Astrocyte of the hippocampus (primary cell): ENCODE results near the gene AKR1C4.
"Not testable (repeated sequence)": the region's sequence is repeated elsewhere in the genome, so short reads cannot be mapped to it uniquely, and the experiment has no call there.

Source experiments
- DNase-seq: peaks from one replicate; pipeline ENCODE4 v3.0.0; 2011; ENCODE audit warnings: low read depth, low spot score

AKR1C4 gene

GRCh38 chr10:5206799-5207198, 10.2 kb downstream of the AKR1C4 start:
- DNase-seq, result no peak

- not testable (repeated sequence) for DNase-seq
These were observed 13.1 kb downstream of the AKR1C4 start for GRCh38 chr10:5209776-5210175.

- not testable (repeated sequence) for DNase-seq
These were observed 13.6 kb downstream of the AKR1C4 start for GRCh38 chr10:5210261-5210660.

GRCh38 chr10:5211696-5212536, 15.3 kb downstream of the AKR1C4 start:
- no peak for DNase-seq

- no peak for DNase-seq
These were observed 20.2 kb downstream of the AKR1C4 start for GRCh38 chr10:5216801-5217200.

GRCh38 chr10:5219262-5219661, 22.6 kb downstream of the AKR1C4 start:
- DNase-seq, result no peak

GRCh38 chr10:5222942-5223341, 26.3 kb downstream of the AKR1C4 start:
- not testable (repeated sequence) for DNase-seq

- DNase-seq, result no peak
These were observed 32.4 kb downstream of the AKR1C4 start for GRCh38 chr10:5229019-5229418.

- no peak for DNase-seq
These were observed 36.7 kb downstream of the AKR1C4 start for GRCh38 chr10:5233324-5233723.

- DNase-seq, result no peak
These were observed 37.6 kb downstream of the AKR1C4 start for GRCh38 chr10:5234106-5234860.

- not testable (repeated sequence) for DNase-seq
These were observed 40.9 kb downstream of the AKR1C4 start for GRCh38 chr10:5237541-5237940.

- no peak for DNase-seq
These were observed 45.9 kb downstream of the AKR1C4 start for GRCh38 chr10:5242585-5242984.

- no peak for DNase-seq
These were observed 46.9 kb downstream of the AKR1C4 start for GRCh38 chr10:5243521-5243987.

GRCh38 chr10:5252177-5253037, 55.8 kb downstream of the AKR1C4 start:
- no peak for DNase-seq

GRCh38 chr10:5254488-5254887, 57.9 kb downstream of the AKR1C4 start:
- DNase-seq, result no peak

- DNase-seq, result not testable (repeated sequence)
These were observed 61.1 kb downstream of the AKR1C4 start for GRCh38 chr10:5257768-5258167.

GRCh38 chr10:5259132-5259951, 62.7 kb downstream of the AKR1C4 start:
- DNase-seq, result no peak

GRCh38 chr10:5259952-5260578, 63.4 kb downstream of the AKR1C4 start:
- no peak for DNase-seq

- DNase-seq, result no peak
These were observed 64.2 kb downstream of the AKR1C4 start for GRCh38 chr10:5260828-5261227.

GRCh38 chr10:5265139-5265538, 68.5 kb downstream of the AKR1C4 start:
- DNase-seq, result no peak
